ENCODE results near the gene FCRL1.

DNA sequence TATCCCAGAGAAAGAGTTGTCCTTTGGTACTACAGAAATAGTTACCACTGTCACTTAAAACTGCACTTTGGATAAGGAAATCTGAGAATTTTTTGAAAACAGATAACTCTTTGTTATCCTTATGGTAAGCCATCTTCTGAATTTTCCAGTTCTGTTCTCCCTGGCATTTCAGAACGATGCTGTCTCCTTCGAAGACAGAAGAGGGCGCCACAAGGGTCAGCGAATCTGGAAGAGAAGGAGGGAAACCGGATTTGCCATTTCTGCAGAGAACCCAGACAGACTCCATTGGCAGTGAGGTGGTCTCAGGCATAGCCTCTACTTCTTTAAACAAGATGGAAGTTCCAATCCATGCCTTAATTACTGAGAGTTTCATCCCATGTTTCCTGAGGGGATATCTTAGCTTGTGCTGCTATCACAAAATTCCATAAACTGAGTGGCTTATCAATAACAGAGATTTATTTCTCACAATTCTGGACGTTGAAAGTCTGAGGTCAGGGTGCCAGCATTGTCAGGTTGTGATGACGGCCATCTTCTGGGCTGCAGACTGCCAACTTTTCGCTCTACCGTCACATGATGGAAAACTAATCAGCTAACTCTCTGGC is 49.4 kb downstream of the FCRL1 start:
- TF ChIP-seq POLR2AphosphoS5 (IDR thresholded peaks at IDR 0.05): no peak
- TF ChIP-seq POLR2A (IDR thresholded peaks at IDR 0.05): no peak
- TF ChIP-seq, protein P1, sequence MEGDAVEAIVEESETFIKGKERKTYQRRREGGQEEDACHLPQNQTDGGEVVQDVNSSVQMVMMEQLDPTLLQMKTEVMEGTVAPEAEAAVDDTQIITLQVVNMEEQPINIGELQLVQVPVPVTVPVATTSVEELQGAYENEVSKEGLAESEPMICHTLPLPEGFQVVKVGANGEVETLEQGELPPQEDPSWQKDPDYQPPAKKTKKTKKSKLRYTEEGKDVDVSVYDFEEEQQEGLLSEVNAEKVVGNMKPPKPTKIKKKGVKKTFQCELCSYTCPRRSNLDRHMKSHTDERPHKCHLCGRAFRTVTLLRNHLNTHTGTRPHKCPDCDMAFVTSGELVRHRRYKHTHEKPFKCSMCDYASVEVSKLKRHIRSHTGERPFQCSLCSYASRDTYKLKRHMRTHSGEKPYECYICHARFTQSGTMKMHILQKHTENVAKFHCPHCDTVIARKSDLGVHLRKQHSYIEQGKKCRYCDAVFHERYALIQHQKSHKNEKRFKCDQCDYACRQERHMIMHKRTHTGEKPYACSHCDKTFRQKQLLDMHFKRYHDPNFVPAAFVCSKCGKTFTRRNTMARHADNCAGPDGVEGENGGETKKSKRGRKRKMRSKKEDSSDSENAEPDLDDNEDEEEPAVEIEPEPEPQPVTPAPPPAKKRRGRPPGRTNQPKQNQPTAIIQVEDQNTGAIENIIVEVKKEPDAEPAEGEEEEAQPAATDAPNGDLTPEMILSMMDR (IDR thresholded peaks at IDR 0.05 in 8 of 11, conservative IDR thresholded peaks at IDR 0.05 in 3 of 11): peak in 3 of 11 experiments; percentile 21 to 34 (median 29)

Data from spleen (tissue), 7 donors.